ENCODE results near the gene EZH1.

DNA sequence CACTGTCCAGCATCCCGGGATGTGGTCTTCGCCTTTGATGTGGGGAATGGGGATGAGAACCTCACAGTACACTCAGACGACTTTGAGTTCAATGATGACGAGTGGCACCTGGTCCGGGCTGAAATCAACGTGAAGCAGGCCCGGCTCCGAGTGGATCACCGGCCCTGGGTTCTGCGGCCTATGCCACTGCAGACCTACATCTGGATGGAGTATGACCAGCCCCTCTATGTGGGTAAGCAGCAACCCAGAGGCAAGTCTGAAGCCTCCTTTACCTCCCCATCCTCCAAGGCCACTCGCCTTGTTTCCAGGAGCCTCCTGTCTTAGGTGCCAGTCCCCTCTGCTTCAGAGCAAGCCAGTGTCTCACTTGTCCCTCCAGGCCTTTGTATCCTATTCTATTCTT is 52.4 kb downstream of the EZH1 start:
- TF ChIP-seq EZH2 (IDR thresholded peaks at IDR 0.05; ENCODE audit: insufficient read depth, poor library complexity, severe bottlenecking) (no peak), EZH2phosphoT487 (IDR thresholded peaks at IDR 0.05; ENCODE audit: insufficient read depth, low read depth) (no peak)

Measured in GM23248 (cell line).